SK-N-SH (cell line): ENCODE data around the gene PBLD. TPM values are rescaled to one million over a fixed set of nuclear protein-coding genes. Genes with fewer than 3 reads are reported as not detected.

Source experiments
- CTCF ChIA-PET: fragments of 300-600, 350-600 bp; formaldehyde crosslinking; extraction: SDS; loops from one replicate; lab custom pipeline; 2021; lab: Yijun Ruan, JAX
- POLR2A ChIA-PET: fragments of 350-600 bp; sonication (Branson Sonifier 250); formaldehyde crosslinking; extraction: SDS; loops from one replicate; lab custom pipeline; 2020; ENCODE audit warnings: antibody characterized with exemption, inconsistent platforms; lab: Yijun Ruan, JAX
- DNase-seq: peaks from one replicate; pipeline ENCODE4 v3.0.0; 2012
- H2AFZ ChIP-seq: fragments of 200-600 bp; sonication (generic); 2 replicates; pipeline ENCODE4 v1.8.1; 2016; ENCODE audit warnings: antibody characterized with exemption, mild to moderate bottlenecking, low read depth
- H3F3A ChIP-seq: fragments of 200-600 bp; sonication (generic); replicated peaks from 2 replicates; pipeline ENCODE3; 2016; ENCODE audit warnings: antibody characterized with exemption, mild to moderate bottlenecking; ENCODE audit not compliant: insufficient read depth
- H3K27ac ChIP-seq, 2 experiments: fragments of 200-500 bp in 1 of 2; fragments of 200-600 bp in 1 of 2; sonication (Bioruptor generic) in 1 of 2; sonication (generic), shearing (Covaris generic) in 1 of 2; 2 replicates each; pipeline versions ENCODE4 v1.5.1 to v1.6.1; 2014 to 2016; ENCODE audit warnings: low read depth in 2 of 2, inconsistent platforms in 1 of 2, low read length in 1 of 2, mild to moderate bottlenecking in 1 of 2, mixed read lengths in 1 of 2
- H3K27me3 ChIP-seq: fragments of 200-600 bp; sonication (generic), shearing (Covaris generic); 2 replicates; pipeline ENCODE4 v1.6.1; 2016; ENCODE audit warnings: mixed run types; ENCODE audit not compliant: insufficient read depth
- H3K36me3 ChIP-seq, 2 experiments: fragments of 200-500 bp in 1 of 2; fragments of 200-600 bp in 1 of 2; sonication (Bioruptor generic) in 1 of 2; sonication (generic) in 1 of 2; replicated peaks in 1 of 2; 2 replicates each; pipeline versions ENCODE3 to v1.5.1; 2014 to 2016; ENCODE audit warnings: low read length in 1 of 2, mild to moderate bottlenecking in 1 of 2; ENCODE audit not compliant: insufficient read depth in 2 of 2, control insufficient read depth in 1 of 2
- H3K4me1 ChIP-seq, 2 experiments: fragments of 200-500 bp in 1 of 2; fragments of 200-600 bp in 1 of 2; sonication (Bioruptor generic) in 1 of 2; sonication (generic), shearing (Covaris generic) in 1 of 2; 2 replicates each; pipeline versions ENCODE4 v1.5.1 to v1.6.1; 2014 to 2016; ENCODE audit warnings: low read depth in 1 of 2, low read length in 1 of 2, mixed run types in 1 of 2; ENCODE audit not compliant: insufficient read depth in 2 of 2, control insufficient read depth in 1 of 2
- H3K4me2 ChIP-seq: fragments of 200-600 bp; sonication (generic), shearing (Covaris generic); 2 replicates; pipeline ENCODE4 v1.6.1; 2017; ENCODE audit warnings: mixed run types
- H3K4me3 ChIP-seq, 2 experiments: fragments of 200-500 bp in 1 of 2; fragments of 200-600 bp in 1 of 2; sonication (Bioruptor generic) in 1 of 2; sonication (generic), shearing (Covaris generic) in 1 of 2; 2 replicates each; pipeline versions ENCODE4 v1.5.1 to v1.8.1; 2014 to 2016; ENCODE audit warnings: low read depth in 2 of 2, inconsistent platforms in 1 of 2, low read length in 1 of 2, mild to moderate bottlenecking in 1 of 2, mixed read lengths in 1 of 2, moderate library complexity in 1 of 2
- H3K79me2 ChIP-seq: fragments of 200-600 bp; sonication (generic); 2 replicates; pipeline ENCODE4 v1.8.1; 2017; ENCODE audit warnings: mild to moderate bottlenecking; ENCODE audit not compliant: insufficient read depth
- H3K9ac ChIP-seq: fragments of 200-600 bp; sonication (generic); 2 replicates; pipeline ENCODE4 v1.6.1; 2017; ENCODE audit warnings: mixed run types
- H3K9me2 ChIP-seq: fragments of 200-600 bp; sonication (generic); 2 replicates; pipeline ENCODE4 v1.6.1; 2017; ENCODE audit warnings: mixed run types
- H3K9me3 ChIP-seq: fragments of 200-600 bp; sonication (generic); 2 replicates; pipeline ENCODE4 v1.6.1; 2017; ENCODE audit warnings: mixed run types, mild to moderate bottlenecking, moderate library complexity
- H4K20me1 ChIP-seq: fragments of 200-600 bp; sonication (generic); 2 replicates; pipeline ENCODE4 v1.6.1; 2017; ENCODE audit warnings: mild to moderate bottlenecking, mixed run types; ENCODE audit not compliant: insufficient read depth
- ELF1 ChIP-seq: IDR thresholded peaks from 2 replicates; pipeline ENCODE4 v1.4.0; 2012
- EP300 ChIP-seq, 2 experiments: IDR thresholded peaks; 2 replicates each; pipeline versions ENCODE4 v1.4.0 to v1.6.1; 2012; ENCODE audit warnings: borderline replicate concordance in 1 of 2, low read depth in 1 of 2, low read length in 1 of 2
- FOXJ3 ChIP-seq: sonication (generic); formaldehyde crosslinking; IDR thresholded peaks from 2 replicates; pipeline ENCODE4 v1.5.1; 2020; ENCODE audit warnings: mild to moderate bottlenecking, missing genetic modification reagents
- GABPA ChIP-seq: IDR thresholded peaks from 2 replicates; pipeline ENCODE4 v1.4.0; 2012; ENCODE audit warnings: low read depth, mild to moderate bottlenecking
- MEF2A ChIP-seq: IDR thresholded peaks from 2 replicates; pipeline ENCODE4 v1.4.0; 2012; ENCODE audit warnings: low read depth, borderline replicate concordance
- NFIC ChIP-seq: IDR thresholded peaks from 2 replicates; pipeline ENCODE4 v1.4.0; 2012; ENCODE audit warnings: borderline replicate concordance
- NRF1 ChIP-seq: IDR thresholded peaks from 2 replicates; pipeline ENCODE4 v1.6.1; 2012; ENCODE audit warnings: low read depth, mild to moderate bottlenecking, low read length
- POLR2AphosphoS5 ChIP-seq: IDR thresholded peaks from 2 replicates; pipeline ENCODE4 v1.6.1; 2012; ENCODE audit warnings: low read depth, low read length
- RFX5 ChIP-seq: IDR thresholded peaks from 2 replicates; pipeline ENCODE4 v1.6.1; 2012; ENCODE audit warnings: mild to moderate bottlenecking, improper control_type of control experiment, low read length
- RXRA ChIP-seq: IDR thresholded peaks from 2 replicates; pipeline ENCODE4 v1.4.0; 2012; ENCODE audit warnings: low read depth, mild to moderate bottlenecking, borderline replicate concordance
- TAF1 ChIP-seq: IDR thresholded peaks from 2 replicates; pipeline ENCODE4 v1.6.1; 2012; ENCODE audit warnings: low read depth, mild to moderate bottlenecking, low read length, moderate library complexity, borderline replicate concordance
- TCF12 ChIP-seq: IDR thresholded peaks from 2 replicates; pipeline ENCODE4 v1.4.0; 2012
- WGBS: methylation state at CpG from one replicate; pipeline ENCODE4 v1.1.6; 2017; ENCODE audit warnings: low lambda C conversion rate; 5-methylcytosine and 5-hydroxymethylcytosine counted together
- polyA plus RNA-seq, 3 experiments: library from polyadenylated mRNA; depleted of rRNA; stranded (reverse); fragments of >200 nt; gene quantifications; 2 replicates each; pipeline ENCODE4 v1.2.3, GENCODE V29; 2012
- TF ChIP-seq, protein P1 (sequence below): IDR thresholded peaks from 2 replicates; pipeline ENCODE4 v1.4.0; 2012; ENCODE audit warnings: low read depth
- TF ChIP-seq, protein P2 (sequence below): fragments of 150-350 bp; IDR thresholded peaks from 2 replicates; pipeline ENCODE4 v1.6.1; 2016; ENCODE audit warnings: mild to moderate bottlenecking, low read depth, low read length
- TF ChIP-seq, protein P3 (sequence below): fragments of 150-350 bp; IDR thresholded peaks from 2 replicates; pipeline ENCODE4 v1.6.1; 2017; ENCODE audit warnings: antibody characterized with exemption, low read length, low read depth, borderline replicate concordance
- TF ChIP-seq, protein P4 (sequence below): IDR thresholded peaks from 2 replicates; pipeline ENCODE4 v1.6.1; 2012; ENCODE audit warnings: mild to moderate bottlenecking, low read depth, low read length, moderate library complexity
- TF ChIP-seq, protein P5 (sequence below): IDR thresholded peaks from 2 replicates; pipeline ENCODE4; 2012
- TF ChIP-seq, protein P6 (sequence below): IDR thresholded peaks from 2 replicates; pipeline ENCODE4 v1.4.0; 2012; ENCODE audit warnings: low read depth, borderline replicate concordance

Gene PBLD
- polyA plus RNA-seq, 1 of the 3 experiments (the other 2 are of a cell fraction) = 0.94 TPM

DNA sequence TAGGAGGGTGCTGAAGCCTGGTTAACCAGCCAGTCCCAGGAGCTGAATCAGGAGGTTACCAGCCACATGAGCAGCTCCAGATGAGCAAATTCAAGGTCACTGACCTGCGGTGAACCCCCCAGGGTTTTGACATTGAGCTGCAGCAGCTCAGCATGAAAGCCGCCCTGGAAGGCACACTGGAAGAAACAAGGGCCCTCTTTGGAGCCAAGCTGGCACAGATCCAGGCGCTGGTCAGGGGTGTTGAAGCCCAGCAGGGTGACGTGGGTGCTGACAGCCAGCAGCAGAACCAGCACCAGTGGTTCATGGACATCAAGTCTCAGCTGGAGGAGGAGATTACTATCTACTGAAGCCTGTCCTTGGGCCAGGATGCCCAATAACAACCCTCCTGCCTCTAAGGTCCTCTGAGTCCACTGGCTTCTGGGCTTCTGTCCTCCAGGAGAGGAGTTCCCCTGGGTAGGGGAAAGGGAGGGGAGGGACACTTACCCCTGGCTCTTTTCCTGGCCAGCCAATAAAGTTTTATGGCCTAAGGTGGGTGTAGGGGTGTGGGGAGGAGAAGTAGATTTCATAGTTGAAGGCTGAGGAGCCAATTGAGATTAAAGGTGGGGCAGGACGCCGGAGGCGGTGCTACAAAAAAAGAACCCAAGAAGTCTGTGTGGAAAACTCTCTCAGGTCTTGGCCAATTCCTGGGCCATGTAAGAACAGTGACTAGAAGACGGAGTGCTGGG is 71.4 kb downstream of the PBLD start:
- H3K4me2 ChIP-seq = no peak overlapping the region
- DNase-seq = no peak
- H3K36me3 ChIP-seq = no peaks in the 10 kb centered on the region
- POLR2A ChIA-PET = interaction anchor here (0.7 kb wide), 1 partner anchor 72 kb away, joined by 3 read pairs; the partner anchor contains the start of gene PBLD
- H3K4me1 ChIP-seq = peaks cover 0 to 2% of the 10 kb centered on the region in 2 experiments; a peak in 1 of 4 replicates
- no peaks in the 10 kb centered on the region for H3K9me3 ChIP-seq
- H3K4me3 ChIP-seq = no peak overlapping the region
- TF ChIP-seq, protein P1, sequence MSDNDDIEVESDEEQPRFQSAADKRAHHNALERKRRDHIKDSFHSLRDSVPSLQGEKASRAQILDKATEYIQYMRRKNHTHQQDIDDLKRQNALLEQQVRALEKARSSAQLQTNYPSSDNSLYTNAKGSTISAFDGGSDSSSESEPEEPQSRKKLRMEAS = no peak
- no peak for TF ChIP-seq RFX5
- no peak for TF ChIP-seq GABPA
- TF ChIP-seq, protein P2, sequence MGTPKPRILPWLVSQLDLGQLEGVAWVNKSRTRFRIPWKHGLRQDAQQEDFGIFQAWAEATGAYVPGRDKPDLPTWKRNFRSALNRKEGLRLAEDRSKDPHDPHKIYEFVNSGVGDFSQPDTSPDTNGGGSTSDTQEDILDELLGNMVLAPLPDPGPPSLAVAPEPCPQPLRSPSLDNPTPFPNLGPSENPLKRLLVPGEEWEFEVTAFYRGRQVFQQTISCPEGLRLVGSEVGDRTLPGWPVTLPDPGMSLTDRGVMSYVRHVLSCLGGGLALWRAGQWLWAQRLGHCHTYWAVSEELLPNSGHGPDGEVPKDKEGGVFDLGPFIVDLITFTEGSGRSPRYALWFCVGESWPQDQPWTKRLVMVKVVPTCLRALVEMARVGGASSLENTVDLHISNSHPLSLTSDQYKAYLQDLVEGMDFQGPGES = no peak
- TF ChIP-seq TCF12 = no peak
- TF ChIP-seq, all 33 proteins: peak for 0
- Histone ChIP-seq H3K9ac (no peak overlapping the region), H3K27me3 (no peaks in the 10 kb centered on the region), H3K79me2 (no peaks in the 10 kb centered on the region), H3K27ac (no peak overlapping the region), H3K9me2 (no peaks in the 10 kb centered on the region), H4K20me1 (no peaks in the 10 kb centered on the region), H2AFZ (no peak overlapping the region), H3F3A (no peaks in the 10 kb centered on the region)
- CTCF ChIA-PET = interaction anchor here (1.1 to 1.2 kb wide), 2 partner anchors 30 to 37 kb away, joined by 3 read pairs; no protein-coding TSS in a partner anchor
- WGBS = 75% methylated on average over 7 of the region's 8 CpGs

DNA sequence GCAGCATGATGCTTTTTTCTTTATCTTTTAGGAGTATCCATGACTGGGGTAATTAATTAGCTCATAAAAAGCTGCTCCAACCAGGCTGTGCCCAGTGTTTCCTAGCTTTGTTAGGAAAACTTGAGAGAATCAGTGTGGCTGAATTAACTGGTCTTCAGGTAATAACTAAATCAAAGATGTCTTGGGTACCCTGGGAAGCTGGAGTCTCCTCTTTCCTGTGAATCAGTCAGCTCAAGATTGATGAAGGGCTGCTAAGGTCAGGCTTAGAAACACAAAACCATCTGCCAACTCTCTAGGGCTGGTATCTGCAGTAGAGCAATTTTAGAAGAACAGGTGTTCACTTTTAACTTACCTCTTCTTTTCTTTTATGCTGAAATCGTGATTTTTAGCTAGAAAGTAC is 79.4 kb downstream of the PBLD start:
- H3K9me2 ChIP-seq = no peaks in the 10 kb centered on the region
- H3K27ac ChIP-seq = no peak overlapping the region
- no peaks in the 10 kb centered on the region for H4K20me1 ChIP-seq
- DNase-seq = no peak
- 0% methylated on average over 1 of the region's 1 CpG for WGBS
- POLR2A ChIA-PET = interaction anchor here (1.2 kb wide), 1 partner anchor 22 kb away, joined by 3 read pairs; no protein-coding TSS in a partner anchor
- no peaks in the 10 kb centered on the region for H3K9me3 ChIP-seq
- H3K9ac ChIP-seq = no peak overlapping the region
- H3K79me2 ChIP-seq = no peaks in the 10 kb centered on the region
- TF ChIP-seq NRF1 (no peak), MEF2A (no peak), FOXJ3 (CRISPR knock-in tag) (no peak), ELF1 (no peak), POLR2AphosphoS5 (no peak), TAF1 (no peak), RXRA (no peak), NFIC (no peak), EP300 (IDR thresholded peaks at IDR 0.05; ENCODE audit: borderline replicate concordance in 1 of 2, low read depth in 1 of 2, low read length in 1 of 2) (no peak)
- TF ChIP-seq, protein P3, sequence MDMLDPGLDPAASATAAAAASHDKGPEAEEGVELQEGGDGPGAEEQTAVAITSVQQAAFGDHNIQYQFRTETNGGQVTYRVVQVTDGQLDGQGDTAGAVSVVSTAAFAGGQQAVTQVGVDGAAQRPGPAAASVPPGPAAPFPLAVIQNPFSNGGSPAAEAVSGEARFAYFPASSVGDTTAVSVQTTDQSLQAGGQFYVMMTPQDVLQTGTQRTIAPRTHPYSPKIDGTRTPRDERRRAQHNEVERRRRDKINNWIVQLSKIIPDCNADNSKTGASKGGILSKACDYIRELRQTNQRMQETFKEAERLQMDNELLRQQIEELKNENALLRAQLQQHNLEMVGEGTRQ = no peak
- TF ChIP-seq, protein P4, sequence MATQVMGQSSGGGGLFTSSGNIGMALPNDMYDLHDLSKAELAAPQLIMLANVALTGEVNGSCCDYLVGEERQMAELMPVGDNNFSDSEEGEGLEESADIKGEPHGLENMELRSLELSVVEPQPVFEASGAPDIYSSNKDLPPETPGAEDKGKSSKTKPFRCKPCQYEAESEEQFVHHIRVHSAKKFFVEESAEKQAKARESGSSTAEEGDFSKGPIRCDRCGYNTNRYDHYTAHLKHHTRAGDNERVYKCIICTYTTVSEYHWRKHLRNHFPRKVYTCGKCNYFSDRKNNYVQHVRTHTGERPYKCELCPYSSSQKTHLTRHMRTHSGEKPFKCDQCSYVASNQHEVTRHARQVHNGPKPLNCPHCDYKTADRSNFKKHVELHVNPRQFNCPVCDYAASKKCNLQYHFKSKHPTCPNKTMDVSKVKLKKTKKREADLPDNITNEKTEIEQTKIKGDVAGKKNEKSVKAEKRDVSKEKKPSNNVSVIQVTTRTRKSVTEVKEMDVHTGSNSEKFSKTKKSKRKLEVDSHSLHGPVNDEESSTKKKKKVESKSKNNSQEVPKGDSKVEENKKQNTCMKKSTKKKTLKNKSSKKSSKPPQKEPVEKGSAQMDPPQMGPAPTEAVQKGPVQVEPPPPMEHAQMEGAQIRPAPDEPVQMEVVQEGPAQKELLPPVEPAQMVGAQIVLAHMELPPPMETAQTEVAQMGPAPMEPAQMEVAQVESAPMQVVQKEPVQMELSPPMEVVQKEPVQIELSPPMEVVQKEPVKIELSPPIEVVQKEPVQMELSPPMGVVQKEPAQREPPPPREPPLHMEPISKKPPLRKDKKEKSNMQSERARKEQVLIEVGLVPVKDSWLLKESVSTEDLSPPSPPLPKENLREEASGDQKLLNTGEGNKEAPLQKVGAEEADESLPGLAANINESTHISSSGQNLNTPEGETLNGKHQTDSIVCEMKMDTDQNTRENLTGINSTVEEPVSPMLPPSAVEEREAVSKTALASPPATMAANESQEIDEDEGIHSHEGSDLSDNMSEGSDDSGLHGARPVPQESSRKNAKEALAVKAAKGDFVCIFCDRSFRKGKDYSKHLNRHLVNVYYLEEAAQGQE = no peak
- TF ChIP-seq, protein P5, sequence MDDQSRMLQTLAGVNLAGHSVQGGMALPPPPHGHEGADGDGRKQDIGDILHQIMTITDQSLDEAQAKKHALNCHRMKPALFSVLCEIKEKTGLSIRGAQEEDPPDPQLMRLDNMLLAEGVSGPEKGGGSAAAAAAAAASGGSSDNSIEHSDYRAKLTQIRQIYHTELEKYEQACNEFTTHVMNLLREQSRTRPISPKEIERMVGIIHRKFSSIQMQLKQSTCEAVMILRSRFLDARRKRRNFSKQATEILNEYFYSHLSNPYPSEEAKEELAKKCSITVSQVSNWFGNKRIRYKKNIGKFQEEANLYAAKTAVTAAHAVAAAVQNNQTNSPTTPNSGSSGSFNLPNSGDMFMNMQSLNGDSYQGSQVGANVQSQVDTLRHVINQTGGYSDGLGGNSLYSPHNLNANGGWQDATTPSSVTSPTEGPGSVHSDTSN = no peak
- TF ChIP-seq, protein P6, sequence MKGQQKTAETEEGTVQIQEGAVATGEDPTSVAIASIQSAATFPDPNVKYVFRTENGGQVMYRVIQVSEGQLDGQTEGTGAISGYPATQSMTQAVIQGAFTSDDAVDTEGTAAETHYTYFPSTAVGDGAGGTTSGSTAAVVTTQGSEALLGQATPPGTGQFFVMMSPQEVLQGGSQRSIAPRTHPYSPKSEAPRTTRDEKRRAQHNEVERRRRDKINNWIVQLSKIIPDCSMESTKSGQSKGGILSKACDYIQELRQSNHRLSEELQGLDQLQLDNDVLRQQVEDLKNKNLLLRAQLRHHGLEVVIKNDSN = no peak
- TF ChIP-seq, all 33 proteins: peak for 0
- Histone ChIP-seq H3F3A (no peaks in the 10 kb centered on the region), H2AFZ (no peak overlapping the region), H3K4me2 (no peak overlapping the region), H3K4me3 (no peak overlapping the region), H3K27me3 (peaks cover 6% of the 10 kb centered on the region; the same call in 1 of the 2 replicates), H3K36me3 (no peaks in the 10 kb centered on the region), H3K4me1 (no peaks in the 10 kb centered on the region)
- CTCF ChIA-PET = interaction anchor here (1.1 to 2.4 kb wide), 2 partner anchors 41 to 170 kb away, joined by 3 to 10 read pairs; no protein-coding TSS in a partner anchor
